ENCODE data around the gene TSKU. TPM values are rescaled to one million over a fixed set of nuclear protein-coding genes. Genes with fewer than 3 reads are reported as not detected.
"Not testable (repeated sequence)": the region's sequence is repeated elsewhere in the genome, so short reads cannot be mapped to it uniquely, and the experiment has no call there.

Gene TSKU
- total RNA-seq, 1 donor = not detected

- no peak overlapping the region for H3K4me3 ChIP-seq (ENCODE audit: low read length)
- no peaks in the 10 kb centered on the region for H3K27me3 ChIP-seq (ENCODE audit: insufficient read depth, low read length)
- H3K4me1 ChIP-seq (ENCODE audit: insufficient read depth, low read length) = peaks cover 29% of the 10 kb centered on the region
- H3K9me3 ChIP-seq (ENCODE audit: low read depth, low read length) = no peaks in the 10 kb centered on the region
These were observed 41.2 kb downstream of the TSKU start for GRCh38 chr11:76824083-76824939.

GRCh38 chr11:76824980-76825725 lies 42.0 kb downstream of the TSKU start:
- no peaks in the 10 kb centered on the region for H3K27me3 ChIP-seq (ENCODE audit: insufficient read depth, low read length)
- H3K4me1 ChIP-seq (ENCODE audit: insufficient read depth, low read length) = peaks cover 29% of the 10 kb centered on the region
- H3K4me3 ChIP-seq (ENCODE audit: low read length) = no peak overlapping the region
- H3K9me3 ChIP-seq (ENCODE audit: low read depth, low read length) = no peaks in the 10 kb centered on the region

GRCh38 chr11:76825726-76826396 lies 42.7 kb downstream of the TSKU start:
- no peaks in the 10 kb centered on the region for H3K27me3 ChIP-seq (ENCODE audit: insufficient read depth, low read length)
- H3K9me3 ChIP-seq (ENCODE audit: low read depth, low read length) = no peaks in the 10 kb centered on the region
- peaks cover 29% of the 10 kb centered on the region for H3K4me1 ChIP-seq (ENCODE audit: insufficient read depth, low read length)
- no peak overlapping the region for H3K4me3 ChIP-seq (ENCODE audit: low read length)

- H3K27me3 ChIP-seq (ENCODE audit: insufficient read depth, low read length); H3K9me3 ChIP-seq (ENCODE audit: low read depth, low read length); H3K4me3 ChIP-seq (ENCODE audit: low read length): not testable (repeated sequence)
- H3K4me1 ChIP-seq (ENCODE audit: insufficient read depth, low read length) = peaks cover 29% of the 10 kb centered on the region
These were observed 43.4 kb downstream of the TSKU start for GRCh38 chr11:76826508-76826907.

- H3K9me3 ChIP-seq (ENCODE audit: low read depth, low read length); H3K4me3 ChIP-seq (ENCODE audit: low read length); H3K27me3 ChIP-seq (ENCODE audit: insufficient read depth, low read length): not testable (repeated sequence)
- H3K4me1 ChIP-seq (ENCODE audit: insufficient read depth, low read length) = peaks cover 29% of the 10 kb centered on the region
These were observed 43.8 kb downstream of the TSKU start for GRCh38 chr11:76827005-76827404.

GRCh38 chr11:76830639-76831327 lies 47.6 kb downstream of the TSKU start:
- no peak overlapping the region for H3K4me3 ChIP-seq (ENCODE audit: low read length)
- H3K9me3 ChIP-seq (ENCODE audit: low read depth, low read length) = no peaks in the 10 kb centered on the region
- no peaks in the 10 kb centered on the region for H3K27me3 ChIP-seq (ENCODE audit: insufficient read depth, low read length)
- H3K4me1 ChIP-seq (ENCODE audit: insufficient read depth, low read length) = peaks cover 3% of the 10 kb centered on the region

- Histone ChIP-seq H3K4me1 (ENCODE audit: insufficient read depth, low read length) (no peaks in the 10 kb centered on the region), H3K9me3 (ENCODE audit: low read depth, low read length) (no peaks in the 10 kb centered on the region), H3K27me3 (ENCODE audit: insufficient read depth, low read length) (no peaks in the 10 kb centered on the region), H3K4me3 (ENCODE audit: low read length) (no peak overlapping the region)
These were observed 48.6 kb downstream of the TSKU start for GRCh38 chr11:76831686-76832310.

GRCh38 chr11:76832361-76832760 lies 49.2 kb downstream of the TSKU start:
- H3K4me1 ChIP-seq (ENCODE audit: insufficient read depth, low read length) = no peaks in the 10 kb centered on the region
- H3K4me3 ChIP-seq (ENCODE audit: low read length) = no peak overlapping the region
- no peaks in the 10 kb centered on the region for H3K9me3 ChIP-seq (ENCODE audit: low read depth, low read length)
- no peaks in the 10 kb centered on the region for H3K27me3 ChIP-seq (ENCODE audit: insufficient read depth, low read length)

- Histone ChIP-seq H3K27me3 (ENCODE audit: insufficient read depth, low read length) (no peaks in the 10 kb centered on the region), H3K9me3 (ENCODE audit: low read depth, low read length) (no peaks in the 10 kb centered on the region), H3K4me1 (ENCODE audit: insufficient read depth, low read length) (no peaks in the 10 kb centered on the region), H3K4me3 (ENCODE audit: low read length) (no peak overlapping the region)
These were observed 51.0 kb downstream of the TSKU start for GRCh38 chr11:76834151-76834550.

GRCh38 chr11:76835036-76835435 lies 51.9 kb downstream of the TSKU start:
- Histone ChIP-seq H3K4me3 (ENCODE audit: low read length) (no peak overlapping the region), H3K9me3 (ENCODE audit: low read depth, low read length) (no peaks in the 10 kb centered on the region)

GRCh38 chr11:76835928-76836612 lies 52.9 kb downstream of the TSKU start:
- Histone ChIP-seq H3K9me3 (ENCODE audit: low read depth, low read length) (no peaks in the 10 kb centered on the region), H3K4me1 (ENCODE audit: insufficient read depth, low read length) (no peaks in the 10 kb centered on the region), H3K27me3 (ENCODE audit: insufficient read depth, low read length) (no peaks in the 10 kb centered on the region), H3K4me3 (ENCODE audit: low read length) (no peak overlapping the region)

More at GRCh38 chr11:76835036-76835435, 51.9 kb downstream of the TSKU start:
- Histone ChIP-seq H3K4me1 (ENCODE audit: insufficient read depth, low read length) (no peaks in the 10 kb centered on the region), H3K27me3 (ENCODE audit: insufficient read depth, low read length) (no peaks in the 10 kb centered on the region)

GRCh38 chr11:76836613-76837291 lies 53.6 kb downstream of the TSKU start:
- Histone ChIP-seq H3K9me3 (ENCODE audit: low read depth, low read length) (no peaks in the 10 kb centered on the region), H3K27me3 (ENCODE audit: insufficient read depth, low read length) (no peaks in the 10 kb centered on the region), H3K4me1 (ENCODE audit: insufficient read depth, low read length) (no peaks in the 10 kb centered on the region), H3K4me3 (ENCODE audit: low read length) (no peak overlapping the region)
